Activated CD4-positive, alpha-beta T cell treated with anti-CD3 and anti-CD28 coated beads, Interleukin-2, amount 50 U/mL, for 1 hour (primary cell): ENCODE measurements around the gene TCTN3.
A peak's percentile ranks its signal among the peaks of the same experiment; 100 is the strongest.
"Not testable (repeated sequence)": the region's sequence is repeated elsewhere in the genome, so short reads cannot be mapped to it uniquely, and the experiment has no call there.

Experiments
- DNase-seq: peaks from one replicate; pipeline ENCODE4 v3.0.0-alpha.2; 2020

TCTN3 gene

DNA sequence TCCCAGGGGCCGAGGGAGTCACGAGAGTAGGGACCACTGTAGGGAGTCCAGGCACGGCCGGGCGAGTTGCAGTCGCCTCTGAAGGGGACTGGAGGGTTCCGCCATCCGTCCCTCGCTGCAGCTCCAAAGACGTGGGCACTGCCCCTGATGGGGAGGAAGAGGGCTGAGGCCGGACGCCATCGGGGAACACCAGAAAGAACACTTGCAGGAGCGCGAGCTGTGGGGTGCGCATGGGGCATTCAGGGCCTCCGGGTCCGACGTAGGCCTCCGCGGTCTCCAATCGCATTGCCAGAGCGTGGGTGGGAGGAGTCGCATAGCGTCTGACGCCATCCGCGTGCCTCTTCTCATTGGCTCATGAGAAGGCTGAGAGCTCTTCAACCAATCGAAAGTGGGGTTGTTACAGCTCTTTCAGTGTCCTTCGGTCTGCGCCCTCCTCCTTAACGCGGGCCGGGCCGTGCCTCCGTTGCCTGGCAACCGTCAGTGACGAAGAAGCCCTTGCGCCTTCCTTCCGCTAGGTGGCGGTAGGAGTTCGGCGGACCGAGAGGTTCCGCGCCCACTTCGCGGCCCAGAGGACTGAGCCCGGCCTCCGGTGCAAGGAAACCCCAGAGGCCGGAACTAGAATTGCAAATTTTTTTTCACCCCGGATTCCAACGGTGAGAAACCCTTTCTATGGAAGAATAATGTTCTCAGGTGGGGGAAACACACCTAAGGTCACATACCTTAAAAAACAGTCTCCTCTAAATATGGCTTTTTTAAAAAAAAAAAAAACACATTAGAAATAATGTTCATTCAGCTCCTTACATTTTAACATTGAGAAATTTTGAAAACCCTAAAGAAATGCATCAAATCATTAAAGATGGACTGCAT, at the start of gene TCTN3:
TSS of gene TCTN3 (minus strand) at position 260 of the 867 bp plus-strand sequence. CDS start at position 232, 28 bp downstream.
- peak; percentile 92 for DNase-seq

DNA sequence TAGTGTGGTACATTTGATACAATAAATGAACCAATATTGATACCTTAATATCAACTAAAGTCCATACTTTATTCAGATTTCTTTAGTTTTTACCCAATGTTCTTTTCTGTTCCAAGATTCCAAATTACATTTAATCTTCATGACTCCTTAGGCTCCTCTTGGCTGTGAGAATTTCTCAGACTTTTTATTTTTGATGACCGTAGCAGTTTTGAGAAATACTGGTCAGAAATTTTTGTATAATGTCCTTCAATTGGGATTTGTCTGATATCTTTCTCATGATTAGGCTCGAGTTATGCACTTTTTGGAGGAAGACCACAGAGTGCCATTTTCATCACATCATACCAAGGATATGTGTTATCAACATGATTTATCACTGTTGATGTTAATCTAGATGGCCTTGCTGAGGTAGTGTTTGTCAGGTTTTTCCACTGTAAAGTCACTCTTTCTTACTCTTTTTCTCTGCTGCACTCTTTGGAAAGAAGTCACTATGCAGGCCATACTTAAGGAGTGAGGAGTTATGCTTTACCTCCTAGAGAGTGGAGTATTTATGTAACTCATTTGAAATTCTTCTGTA, 49.3 kb upstream of the TCTN3 start:
- DNase-seq = no peak

DNA sequence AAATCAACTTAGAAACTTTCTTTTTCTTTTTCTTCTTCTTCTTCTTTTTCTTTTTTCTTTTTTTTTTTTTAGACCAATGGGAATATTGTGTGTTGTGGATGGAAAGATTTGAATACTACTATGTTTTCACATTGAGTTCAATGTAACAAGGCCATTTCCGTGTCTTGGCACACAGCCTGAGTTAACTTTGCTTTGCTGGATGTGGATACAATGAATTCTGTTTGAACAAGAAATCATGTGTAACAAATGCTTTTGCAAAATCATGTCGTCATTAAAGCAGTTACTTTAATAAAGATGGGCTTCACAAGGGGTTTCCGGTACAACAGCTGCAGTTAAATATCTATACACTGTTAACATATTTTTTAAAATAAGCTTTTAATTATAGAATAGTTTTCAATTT, 48.8 kb upstream of the TCTN3 start:
- DNase-seq = no peak

DNA sequence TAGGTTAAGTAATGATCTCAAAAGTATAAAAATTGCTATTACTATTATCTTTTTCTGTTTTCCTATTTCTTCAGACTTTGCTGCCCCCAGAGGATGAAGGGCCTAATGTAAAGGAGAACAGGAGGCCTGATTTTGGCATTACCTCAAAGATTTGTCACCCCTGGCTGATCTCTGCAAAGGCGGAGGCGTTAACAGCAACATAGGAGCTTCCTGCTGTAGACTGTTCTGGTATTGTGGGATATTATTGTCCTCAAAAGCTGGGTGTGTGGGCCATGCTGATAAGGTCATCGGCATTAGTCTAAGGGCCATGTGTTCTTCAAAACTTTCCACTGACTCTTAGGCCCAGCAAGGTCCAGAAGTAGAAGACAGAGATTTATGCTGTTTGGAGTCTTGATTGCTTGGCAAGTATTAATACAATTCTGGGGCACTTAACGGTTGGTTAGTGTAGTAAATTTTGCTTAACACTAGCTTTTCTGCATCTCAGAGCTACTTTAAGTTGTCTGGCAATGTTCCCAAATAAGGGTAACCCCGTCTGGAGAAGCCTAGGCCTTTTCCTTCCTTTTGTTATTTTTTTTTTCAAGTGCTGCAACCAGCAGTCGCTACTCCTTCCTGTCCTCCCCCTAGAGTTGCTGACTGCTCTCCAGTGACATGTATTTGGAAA, 48.2 kb upstream of the TCTN3 start:
- no peak for DNase-seq

DNA sequence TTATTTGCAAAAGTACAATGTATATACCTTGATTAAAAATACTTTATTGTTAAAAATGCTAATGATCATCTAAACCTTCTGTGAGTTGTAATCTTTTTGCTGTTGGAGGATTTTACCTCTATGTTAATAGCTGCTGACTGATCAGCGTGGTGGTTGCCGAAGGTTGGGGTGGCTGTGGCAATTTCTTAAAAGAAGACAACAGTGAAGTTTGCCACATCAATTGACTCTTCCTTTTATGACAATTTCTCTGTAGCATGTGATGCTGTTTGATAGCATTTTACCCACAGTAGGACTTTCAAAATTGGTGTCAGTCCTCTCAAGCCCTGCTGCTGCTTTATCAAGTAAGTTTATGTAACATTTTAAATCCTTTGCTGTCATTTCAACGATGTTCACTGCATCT, 45.3 kb upstream of the TCTN3 start:
- no peak for DNase-seq

- DNase-seq = not testable (repeated sequence)
Observed at GRCh38 chr10:95732907-95733306, 39.2 kb upstream of the TCTN3 start.

DNA sequence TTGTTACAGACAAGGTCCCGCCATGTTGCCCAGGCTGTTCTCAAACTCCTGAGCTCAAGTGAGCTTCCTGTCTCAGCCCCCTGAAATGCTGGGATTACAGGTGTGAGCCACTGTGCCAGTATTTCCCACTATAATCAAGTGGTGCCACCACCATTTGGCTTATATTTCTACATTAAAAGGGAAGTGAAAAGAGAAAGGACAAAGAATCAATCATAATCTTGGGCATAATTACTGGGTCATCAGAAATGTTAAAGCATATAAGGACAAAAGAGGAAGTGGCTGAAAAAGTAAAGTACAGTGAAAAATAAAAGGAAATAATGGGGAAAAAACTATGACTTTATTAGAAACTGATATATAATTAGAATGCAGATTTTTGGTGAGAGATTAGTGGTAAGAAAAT, 36.5 kb upstream of the TCTN3 start:
- DNase-seq = no peak

GRCh38 chr10:95729323-95730055, 35.8 kb upstream of the TCTN3 start:
- no peak for DNase-seq

- DNase-seq = no peak
Observed at GRCh38 chr10:95728526-95728925, 34.8 kb upstream of the TCTN3 start.

DNA sequence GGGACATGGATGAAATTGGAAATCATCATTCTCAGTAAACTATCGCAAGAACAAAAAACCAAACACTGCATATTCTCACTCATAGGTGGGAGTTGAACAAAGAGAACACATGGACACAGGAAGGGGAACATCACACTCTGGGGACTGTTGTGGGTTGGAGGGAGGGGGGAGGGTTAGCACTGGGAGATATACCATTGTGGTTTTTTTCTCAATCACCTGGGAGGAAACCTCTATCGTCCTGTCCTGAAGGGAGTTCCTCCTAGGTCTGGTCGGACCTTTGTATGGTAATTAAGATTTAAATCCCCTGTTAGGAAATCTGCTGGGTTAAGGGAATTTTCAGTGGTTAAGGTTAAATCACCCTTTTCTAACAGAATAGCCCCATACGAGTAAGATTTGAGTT, 28.8 kb upstream of the TCTN3 start:
- DNase-seq = not testable (repeated sequence)

DNA sequence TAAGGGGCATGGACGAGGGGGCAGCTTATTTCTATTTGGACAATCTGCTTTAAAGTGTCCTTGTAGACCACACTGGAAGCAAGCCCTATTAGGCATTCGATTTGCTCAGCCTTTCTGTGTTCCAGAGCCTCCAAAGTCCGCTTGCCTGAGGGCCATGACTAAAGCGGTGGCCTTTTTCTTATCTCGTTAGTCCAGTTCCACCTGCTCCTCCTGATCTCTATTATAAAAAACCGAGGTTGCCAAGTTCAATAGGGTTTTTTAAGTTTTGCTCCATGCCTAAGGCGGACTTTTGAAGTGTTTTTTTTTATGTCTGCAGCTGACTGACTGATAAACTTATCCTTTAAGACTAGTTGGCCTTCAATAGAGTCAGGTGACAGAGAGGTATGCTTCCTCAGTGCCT, 27.0 kb upstream of the TCTN3 start:
- not testable (repeated sequence) for DNase-seq

DNA sequence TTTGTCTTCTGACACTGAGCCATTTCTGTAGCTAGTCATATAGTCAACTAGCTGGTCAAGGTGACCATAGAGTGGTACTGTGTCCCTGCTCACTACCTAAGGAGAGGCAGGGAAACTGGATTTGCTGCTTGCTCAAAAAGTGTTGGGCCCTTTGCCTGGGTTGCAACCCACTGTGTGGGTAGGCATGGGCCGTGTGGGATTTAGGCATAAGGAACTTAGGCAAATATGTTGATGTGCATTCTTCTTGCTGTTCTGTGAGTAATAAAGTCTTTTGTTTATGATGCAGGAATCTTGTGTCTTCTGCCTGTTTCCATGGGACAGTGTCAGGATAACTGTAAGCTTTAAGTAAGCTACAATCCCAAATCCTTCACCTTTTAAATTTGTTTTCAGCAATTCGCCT, 23.1 kb upstream of the TCTN3 start:
- DNase-seq = no peak

DNA sequence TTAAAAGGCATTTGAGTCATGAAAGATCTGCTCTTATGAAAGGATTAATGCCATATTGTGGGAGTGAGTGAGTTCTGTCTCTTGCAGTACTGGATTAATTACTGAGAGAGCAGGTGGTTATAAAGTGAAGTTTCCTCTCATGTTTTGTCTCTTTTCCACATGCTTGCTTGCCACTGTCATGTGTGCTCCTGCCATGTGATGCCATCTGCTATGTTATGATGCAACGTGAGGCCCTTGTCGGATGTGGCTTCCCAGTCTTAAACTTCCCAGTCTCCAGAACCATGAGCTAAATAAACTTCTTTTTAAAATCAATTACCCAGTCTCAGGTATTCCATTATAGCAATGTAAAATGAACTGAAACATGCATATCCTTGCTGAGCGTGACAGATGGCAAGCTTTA, 22.7 kb upstream of the TCTN3 start:
- DNase-seq = no peak

DNA sequence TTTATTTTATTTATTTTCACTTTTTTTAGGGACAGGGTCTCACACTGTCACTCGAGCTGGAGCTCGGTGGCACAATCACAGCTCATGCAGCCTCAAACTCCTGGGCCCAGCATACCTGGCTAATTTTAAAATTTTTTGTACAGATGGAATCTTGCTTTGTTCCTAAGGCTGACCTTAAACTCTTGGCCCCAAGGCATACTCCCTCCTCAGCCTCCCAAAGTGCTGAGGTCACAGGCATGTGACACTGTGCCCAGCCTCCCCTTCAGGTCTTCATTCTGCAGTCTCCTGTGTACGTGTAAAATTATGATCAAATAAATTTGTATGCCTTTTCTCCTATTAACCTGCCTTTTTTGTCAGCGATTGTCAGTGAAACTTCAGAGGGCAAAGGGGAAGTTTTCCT, 17.8 kb upstream of the TCTN3 start:
- DNase-seq = no peak

GRCh38 chr10:95706990-95707389, 13.3 kb upstream of the TCTN3 start:
- no peak for DNase-seq

GRCh38 chr10:95706573-95706972, 12.8 kb upstream of the TCTN3 start:
- DNase-seq = no peak

- no peak for DNase-seq
Observed at GRCh38 chr10:95698415-95698814, 4.7 kb upstream of the TCTN3 start.

GRCh38 chr10:95697429-95697828, 3.7 kb upstream of the TCTN3 start:
- no peak for DNase-seq

DNA sequence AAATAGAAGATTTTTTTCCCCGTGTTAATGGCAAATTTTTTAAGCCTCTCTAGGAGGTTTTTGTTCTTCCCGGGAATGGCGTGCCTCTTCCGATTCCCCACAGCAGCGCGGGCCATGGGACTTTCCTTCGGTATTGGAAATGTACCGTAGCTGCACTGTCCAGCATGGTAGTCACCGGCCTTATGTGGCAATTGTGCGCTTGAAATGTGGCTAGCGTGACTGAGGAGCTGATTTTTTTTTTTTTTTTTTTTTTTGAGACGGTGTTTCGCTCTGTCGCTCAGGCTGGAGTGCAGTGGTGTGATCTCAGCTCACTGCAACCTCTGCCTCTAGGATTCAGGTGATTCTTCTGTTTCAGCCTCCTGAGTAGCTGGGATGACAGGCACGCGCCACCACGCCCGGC, 938 bp upstream of the TCTN3 start:
- DNase-seq = no peak

DNA sequence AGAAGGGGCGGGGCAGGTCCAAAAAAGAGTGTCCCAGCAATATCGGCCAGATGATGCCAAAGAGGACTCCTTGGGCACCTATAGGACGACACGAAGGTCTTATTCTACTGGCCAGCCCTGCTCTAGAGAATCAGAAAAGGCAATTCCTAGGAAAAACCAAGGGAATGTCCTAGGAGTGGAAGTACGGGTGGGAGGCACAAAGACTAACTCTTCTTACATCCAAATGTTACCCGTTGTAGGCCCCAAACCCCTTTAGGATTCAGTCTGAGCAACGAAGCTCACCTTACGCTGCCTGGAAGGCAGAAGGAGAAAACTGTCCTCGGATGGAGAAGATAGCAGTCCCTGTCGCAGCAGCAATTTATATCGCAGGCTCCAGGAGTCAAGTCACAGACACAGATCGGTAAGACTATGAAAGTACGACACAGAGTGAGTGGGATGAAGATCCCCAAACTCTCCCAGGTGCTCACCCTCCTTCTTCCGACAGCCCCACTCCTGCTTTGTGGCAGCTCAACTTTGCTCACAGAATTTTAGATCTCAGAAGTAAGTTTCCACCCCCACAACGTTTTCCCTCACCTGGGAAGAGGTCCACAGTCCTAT, 558 bp downstream of the TCTN3 start:
- no peak for DNase-seq

DNA sequence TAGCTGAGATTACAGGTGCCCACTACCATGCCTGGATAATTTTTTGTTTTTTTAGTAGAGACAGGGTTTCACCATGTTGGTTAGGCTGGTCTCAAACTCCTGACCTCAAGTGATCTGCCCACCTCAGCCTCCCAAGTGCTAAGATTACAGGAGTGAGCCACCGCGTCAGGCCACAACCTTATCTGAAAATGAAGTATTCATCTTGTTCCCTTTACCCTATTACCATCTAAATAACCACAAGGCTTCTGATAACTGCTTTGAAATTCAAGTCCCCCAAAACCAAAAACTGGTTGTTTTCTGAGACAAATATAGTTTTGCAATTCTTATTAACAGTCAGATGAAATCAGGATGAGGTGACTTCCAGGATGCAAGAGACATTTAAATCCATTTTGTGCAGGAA, 2.4 kb downstream of the TCTN3 start:
- DNase-seq = no peak

DNA sequence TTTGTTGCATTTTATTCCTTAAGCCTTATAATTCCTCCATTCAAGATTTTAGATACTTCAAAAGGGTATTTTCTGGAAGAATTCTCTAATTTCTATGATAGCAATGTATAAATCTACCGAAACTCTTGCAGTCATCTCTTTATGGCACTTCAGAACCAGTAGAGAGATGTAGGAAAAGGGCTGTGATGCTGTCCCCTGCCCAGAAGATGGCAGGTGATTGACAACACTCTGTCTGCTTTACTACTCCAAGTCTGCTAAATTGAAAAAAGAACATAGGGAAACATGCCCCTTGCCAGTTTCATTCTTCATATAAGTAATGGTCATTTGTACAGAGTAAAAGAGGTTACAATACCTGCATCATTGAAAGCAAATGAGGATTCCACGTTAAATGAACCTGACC, 5.1 kb downstream of the TCTN3 start:
- no peak for DNase-seq

- no peak for DNase-seq
Observed at GRCh38 chr10:95683966-95684365, 9.8 kb downstream of the TCTN3 start.
